Hematopoietic multipotent progenitor cell treated with erythropoietin and hydrocortisone succinate and interleukin-3 and kit ligand, for 15 days (in vitro differentiated cells): ENCODE results near the gene ABCC1.

Experiments used
- DNase-seq: peaks from one replicate; pipeline ENCODE4 v3.0.0-alpha.2; 2015; ENCODE audit warnings: low spot score

The ABCC1 gene

DNA sequence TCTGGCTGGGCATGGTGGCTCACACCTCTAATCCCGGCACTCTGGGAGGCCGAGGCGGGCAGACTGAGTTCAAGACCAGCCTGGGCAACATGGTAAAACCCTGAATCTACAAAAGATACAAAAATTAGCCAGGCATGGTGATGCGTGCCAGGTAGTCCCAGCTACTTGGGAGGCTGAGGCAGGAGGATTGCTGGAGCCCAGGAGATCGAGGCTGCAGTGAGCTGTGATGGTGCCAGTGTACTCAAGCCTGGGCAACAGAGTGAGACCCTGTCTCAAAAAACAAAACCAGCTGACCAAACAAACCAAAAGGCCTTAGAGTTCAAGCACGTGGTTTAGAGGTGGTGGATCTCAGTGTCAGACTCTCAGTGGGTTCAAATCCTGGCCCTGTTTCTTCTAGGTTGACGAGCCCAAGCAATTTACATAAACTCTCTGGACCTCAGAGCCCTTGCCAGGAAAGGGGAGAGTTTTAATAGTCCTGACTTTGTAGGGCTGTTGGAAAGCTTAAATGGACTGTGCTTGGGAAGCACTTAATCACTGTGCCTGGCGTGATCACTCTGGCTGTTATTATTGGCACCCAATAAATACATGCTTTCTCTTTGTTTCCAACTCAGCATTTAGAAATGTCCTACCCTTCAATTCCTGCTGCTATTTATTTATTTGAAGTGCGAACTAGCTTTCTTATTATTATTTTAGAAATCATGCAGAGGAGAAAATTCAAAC lies 44.7 kb downstream of the ABCC1 start:
- no peak for DNase-seq

DNA sequence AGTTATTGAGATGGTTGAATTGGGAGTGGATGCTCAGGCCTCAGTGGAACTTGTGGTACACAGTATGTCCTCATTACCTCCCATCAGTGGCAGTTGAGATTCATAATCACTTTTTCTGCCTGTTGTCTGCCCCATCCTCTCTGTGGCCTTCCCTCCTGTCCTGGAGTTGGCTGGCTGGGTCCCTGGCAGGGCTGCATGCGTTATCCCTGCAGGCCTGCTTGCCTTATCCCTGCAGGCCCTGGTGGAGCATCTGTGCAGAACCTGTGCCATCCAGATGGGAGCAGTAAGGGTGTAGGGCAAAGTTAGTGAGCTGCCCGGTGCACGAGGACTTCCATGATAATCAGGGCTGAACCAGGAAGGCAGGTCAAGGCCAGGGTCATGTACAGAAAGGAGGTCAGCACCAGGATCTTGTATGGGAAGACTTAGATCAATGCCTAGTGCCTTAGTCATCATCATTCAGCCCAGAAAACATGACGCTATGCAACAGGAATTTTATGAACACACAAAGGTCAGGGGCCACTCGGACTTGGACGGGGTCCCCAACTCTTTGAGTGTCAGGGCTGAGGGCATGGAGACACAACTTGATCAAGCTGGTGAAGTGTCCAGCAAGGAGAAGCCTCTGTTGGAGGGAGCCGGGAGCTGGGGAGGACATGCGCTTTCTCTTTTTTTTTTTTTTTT lies 47.2 kb downstream of the ABCC1 start:
- DNase-seq: no peak

DNA sequence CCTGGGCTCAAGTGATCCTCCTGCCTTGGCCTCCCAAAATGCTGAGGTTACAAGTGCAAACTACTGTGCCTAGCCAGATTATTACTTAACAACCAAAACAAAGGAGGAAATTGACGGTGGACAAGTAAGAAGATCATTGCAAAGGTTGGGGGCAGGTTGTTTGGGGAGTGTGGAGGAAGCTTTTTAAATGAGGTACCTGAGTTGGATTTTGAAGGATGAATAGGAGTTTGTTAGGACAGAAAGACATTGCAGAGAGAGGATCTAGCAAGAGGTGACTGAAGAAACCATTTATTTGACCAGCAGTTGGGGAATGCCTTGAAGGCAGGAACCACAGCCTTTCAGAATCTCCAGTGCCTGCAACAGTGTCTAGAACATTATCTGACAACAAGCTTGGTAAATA lies 51.3 kb downstream of the ABCC1 start:
- DNase-seq: no peak

DNA sequence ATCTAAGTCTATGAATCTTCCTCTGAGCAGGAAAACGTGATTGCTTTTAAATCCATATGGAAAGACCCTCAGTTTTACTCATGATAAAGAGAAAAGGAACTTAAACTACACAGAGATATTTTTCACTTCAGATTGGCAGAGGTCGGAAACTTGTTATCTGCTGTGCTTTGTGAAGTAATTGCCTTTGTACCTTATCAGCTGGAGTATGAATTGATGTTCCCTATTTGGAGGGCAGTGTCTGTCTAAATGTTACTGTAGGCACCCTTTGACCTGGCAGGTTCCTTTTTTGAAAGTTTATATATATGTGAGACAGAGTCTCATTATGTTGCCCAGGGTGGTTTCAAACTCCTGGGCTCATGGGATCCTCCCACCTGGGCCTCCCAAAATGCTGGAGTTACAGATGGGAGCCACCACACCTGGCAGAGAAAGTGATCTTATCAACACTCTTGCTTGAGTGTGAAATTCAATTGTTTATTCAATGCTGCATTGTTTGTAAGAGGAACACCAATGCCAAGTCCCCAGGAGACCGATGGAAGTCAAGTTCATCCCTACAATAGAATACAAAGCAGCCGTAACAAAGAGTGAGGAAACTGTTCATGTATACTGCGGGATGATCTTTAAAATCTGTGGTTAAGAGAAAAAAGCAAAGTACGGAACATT lies 52.3 kb downstream of the ABCC1 start:
- DNase-seq: no peak

DNA sequence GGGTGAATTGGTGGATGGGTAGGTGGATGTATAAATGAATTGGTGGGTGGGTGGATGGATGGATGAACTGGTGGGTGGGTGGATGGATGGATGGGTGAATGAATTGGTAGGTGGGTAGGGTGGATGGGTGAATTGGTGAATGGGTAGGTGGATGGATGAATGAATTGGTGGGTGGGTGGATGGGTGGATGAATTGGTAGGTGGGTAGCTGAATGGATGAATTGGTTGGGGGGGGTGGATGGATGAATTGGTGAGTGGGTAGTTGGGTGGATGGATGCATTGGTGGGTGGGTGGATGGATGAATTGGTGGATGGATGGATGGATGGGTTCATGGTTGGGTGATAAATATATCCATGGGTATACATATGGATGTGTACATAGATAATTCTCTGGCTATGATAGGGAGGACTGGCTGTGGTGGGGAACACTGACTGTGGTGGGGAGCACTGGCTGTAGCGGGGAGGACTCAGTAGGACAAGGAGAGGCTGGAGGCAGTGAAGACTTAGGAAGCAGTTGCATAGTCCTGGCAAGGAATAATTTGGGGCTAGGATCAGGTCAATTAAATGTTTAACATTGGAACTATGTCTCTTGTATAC lies 54.4 kb downstream of the ABCC1 start:
- no peak for DNase-seq

DNA sequence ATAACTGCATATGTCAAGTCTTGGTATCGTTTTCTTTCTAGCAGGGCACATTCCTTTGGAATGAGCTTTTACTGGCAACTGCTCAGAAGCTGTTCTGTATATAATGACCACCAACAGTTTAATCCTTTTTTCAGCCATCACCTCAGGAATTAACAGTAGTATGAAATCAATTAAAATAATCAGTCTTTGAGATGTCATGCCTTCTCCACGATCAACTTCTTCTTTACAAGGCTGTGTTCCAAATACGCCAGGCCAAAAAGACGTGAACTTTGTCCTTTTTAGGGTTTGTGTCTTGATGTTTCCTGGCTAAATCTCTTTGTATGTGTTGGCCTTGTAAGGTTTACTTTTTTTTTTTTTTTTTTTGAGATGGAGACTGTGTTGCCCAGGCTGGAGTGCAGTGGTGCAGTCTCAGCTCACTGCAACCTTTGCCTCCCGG lies 54.9 kb downstream of the ABCC1 start:
- no peak for DNase-seq

DNA sequence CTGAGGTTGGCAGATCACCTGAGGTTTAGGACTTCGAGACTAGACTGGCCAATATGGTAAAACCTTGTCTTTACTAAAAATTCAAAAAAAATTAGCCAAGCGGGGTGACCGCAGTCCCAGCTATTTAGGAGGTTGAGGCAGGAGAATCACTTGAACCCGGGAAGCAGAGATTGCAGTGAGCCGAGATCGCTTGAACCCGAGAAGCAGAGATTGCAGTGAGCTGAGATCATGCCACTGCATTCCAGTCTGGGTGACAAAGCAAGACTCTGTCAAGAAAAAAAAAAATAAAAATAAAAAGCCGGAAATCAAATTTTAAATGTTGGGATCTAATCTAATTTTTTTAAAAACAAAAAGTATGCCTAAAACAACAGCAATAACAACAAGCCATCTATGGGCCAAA lies 56.3 kb downstream of the ABCC1 start:
- DNase-seq: no peak

DNA sequence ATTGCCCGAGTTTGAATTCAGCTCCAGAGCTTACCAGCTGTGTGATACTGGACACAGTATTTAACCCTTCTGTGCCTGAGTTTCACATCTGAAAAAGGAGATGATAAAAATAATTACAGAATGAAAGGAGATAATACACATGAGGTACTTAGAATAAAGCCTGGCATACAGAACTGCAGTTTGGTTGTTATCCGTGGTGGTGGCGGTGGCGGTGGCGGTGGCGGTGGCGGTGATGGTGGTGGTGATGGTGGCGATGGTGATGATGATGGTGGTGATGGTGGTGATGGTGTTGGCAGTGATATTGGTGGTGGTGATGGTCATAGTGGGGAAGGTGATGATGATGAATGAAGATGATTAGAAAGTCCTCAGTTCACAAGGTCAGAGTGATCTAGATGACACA lies 57.2 kb downstream of the ABCC1 start:
- no peak for DNase-seq

DNA sequence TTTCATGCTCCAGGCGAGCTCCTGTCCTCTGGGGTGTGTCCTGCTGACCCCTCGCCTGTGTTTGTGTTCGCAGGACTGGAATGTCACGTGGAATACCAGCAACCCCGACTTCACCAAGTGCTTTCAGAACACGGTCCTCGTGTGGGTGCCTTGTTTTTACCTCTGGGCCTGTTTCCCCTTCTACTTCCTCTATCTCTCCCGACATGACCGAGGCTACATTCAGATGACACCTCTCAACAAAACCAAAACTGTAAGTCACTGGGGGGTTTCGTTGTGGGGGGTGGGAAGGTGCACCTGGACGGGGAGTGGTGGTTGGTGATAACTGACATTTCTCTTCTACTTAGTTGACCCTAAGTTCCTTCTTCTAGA lies 58.3 kb downstream of the ABCC1 start:
- DNase-seq: no peak

DNA sequence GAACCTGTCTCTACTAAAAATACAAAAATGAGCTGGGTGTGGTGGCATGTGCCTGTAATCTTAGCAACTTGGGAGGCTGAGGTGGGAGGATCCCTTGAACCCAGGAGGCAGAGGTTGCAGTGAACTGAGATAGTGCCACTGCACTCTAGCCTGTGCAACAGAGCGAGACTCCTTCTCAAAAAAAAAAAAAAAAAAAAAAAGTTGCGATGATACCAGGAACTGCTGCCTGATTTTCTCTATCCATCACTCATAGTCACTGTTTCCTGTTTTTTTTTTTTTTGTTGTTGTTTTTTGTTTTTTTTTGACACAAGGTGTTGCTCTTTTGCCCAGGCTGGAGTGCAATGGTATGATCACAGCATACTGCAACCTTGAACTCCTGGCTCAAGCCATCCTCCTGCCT lies 59.2 kb downstream of the ABCC1 start:
- no peak for DNase-seq

DNA sequence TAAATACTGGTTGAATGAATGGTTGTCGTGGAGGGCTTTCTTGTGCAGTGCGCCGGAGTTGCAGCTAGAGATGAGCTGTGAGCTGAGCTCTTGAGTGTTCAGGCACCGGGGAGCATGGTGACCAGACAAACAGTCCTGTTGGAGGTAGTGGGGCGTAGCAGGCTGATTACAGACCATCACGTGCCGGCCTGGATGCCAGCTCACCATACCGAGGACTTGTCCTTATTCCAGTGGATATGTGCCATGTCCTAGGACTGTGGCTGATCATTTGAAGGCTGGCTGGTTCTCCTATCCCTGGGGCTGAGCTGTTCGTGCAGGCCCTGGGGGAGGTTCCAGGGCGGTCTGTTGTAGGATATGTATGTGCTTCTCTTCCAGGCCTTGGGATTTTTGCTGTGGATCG lies 60.0 kb downstream of the ABCC1 start:
- DNase-seq: no peak

DNA sequence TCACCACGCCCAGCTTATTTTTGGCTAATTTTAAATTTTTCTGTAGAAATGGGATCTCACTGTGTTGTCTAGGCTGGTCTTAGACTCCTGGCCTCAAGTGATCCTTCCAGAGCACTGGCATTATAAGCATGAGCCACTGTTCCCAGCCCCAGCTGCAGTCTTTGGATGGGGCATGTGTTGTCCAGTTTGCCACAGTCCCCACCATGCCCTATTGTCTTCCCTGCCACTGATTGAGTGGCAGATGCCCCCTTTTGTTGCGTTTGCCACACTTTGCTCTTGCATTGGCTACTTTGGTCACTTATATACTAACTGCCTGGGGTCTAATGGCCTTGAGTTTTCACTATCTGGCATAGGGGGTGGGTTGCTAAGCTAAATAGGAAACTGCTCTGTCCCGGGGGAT lies 60.8 kb downstream of the ABCC1 start:
- DNase-seq: no peak

DNA sequence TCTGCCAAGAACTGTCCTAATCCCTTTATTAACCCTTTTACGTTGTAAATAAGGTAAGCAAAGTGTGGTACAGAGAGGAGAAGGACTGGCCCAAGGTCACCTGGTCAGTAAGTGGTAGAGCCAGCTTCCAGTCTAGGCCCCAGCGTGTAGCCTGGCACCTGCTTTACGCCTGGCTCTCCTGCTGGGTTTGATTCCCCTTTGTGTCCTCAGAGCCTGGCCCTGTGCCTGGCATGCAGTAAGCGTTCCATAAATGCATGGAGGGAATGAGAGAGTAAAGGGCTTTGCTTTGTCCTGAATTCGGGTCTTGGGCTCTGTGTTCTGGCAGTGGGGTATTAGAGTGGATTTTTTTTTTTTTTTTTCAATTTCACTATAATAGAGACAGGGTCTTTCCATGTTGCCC lies 62.7 kb downstream of the ABCC1 start:
- DNase-seq: no peak

DNA sequence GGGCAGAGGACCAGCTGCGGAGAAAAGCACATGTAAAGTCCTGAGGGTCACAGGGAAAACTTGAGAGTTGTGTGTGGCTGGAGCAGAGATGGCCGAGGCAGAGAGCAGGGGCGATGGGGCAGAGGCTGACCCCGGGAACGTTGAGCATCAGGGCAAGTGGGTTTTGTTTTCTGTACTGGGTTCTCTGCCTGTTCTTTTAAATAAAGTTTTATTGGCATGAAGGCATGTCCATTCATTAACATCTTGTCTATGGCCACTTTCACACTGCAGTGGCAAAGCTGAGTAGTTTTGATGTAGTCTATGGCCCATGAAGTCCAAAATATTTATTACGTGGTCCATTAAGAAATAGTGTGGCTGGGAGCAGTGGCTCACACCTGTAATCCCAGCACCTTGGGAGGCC lies 64.4 kb downstream of the ABCC1 start:
- DNase-seq: no peak

DNA sequence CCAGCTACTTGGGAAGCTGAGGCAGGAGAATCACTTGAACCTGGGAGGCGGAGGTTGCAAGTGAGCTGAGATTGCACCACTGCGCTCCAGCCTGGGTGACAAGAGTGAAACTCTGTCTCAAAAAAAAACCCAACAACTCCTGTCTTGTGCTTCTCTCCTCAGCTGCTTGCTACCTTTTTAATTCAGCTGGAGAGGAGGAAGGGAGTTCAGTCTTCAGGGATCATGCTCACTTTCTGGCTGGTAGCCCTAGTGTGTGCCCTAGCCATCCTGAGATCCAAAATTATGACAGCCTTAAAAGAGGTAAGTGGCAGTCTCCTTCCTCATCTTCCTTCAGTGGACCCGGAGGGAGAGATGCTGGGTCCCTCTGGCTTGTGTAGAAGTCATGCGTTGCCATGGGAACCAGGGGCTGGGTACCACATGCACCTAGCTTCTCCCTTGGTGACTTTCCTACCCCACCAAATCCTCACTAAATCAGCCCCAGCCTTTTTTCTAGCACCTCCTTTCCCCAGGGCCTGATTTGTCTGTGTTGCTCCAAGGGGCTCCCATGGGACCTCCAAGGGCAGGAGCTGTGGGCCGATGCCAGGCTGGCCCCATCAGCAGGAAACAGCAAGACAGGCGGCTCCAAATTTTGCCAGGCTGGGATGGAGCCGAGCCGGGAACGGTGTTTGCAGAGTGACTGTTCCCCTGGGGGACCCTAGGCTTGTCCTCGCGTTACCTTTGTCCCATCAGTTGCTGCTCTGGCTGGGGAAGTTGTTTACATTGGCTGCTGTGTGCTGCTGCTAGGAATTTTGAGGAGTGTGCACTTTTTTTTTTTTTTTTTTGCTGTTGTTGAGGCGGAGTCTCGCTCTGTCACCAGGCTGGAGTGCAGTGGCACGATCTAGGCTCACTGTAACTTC lies 65.2 kb downstream of the ABCC1 start:
- no peak for DNase-seq

DNA sequence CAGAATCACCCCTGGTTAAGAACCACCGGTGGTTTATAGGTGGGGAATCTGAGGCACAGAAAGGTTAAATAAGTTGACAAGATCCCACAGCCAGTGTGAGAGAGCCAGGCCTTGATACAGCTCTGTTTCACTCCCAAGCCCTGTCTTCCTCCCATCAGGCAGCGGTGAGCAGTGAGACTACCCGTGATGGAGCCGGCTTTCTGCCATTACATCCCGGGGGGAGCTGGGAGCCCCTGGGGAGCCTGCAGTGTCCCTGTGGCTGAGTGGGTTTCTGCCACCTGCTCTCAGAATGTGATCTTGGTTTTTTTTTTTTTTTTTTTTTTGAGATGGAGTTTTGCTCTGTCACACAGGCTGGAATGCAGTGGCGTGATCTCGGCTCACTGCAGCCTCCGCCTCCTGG lies 66.4 kb downstream of the ABCC1 start:
- no peak for DNase-seq

DNA sequence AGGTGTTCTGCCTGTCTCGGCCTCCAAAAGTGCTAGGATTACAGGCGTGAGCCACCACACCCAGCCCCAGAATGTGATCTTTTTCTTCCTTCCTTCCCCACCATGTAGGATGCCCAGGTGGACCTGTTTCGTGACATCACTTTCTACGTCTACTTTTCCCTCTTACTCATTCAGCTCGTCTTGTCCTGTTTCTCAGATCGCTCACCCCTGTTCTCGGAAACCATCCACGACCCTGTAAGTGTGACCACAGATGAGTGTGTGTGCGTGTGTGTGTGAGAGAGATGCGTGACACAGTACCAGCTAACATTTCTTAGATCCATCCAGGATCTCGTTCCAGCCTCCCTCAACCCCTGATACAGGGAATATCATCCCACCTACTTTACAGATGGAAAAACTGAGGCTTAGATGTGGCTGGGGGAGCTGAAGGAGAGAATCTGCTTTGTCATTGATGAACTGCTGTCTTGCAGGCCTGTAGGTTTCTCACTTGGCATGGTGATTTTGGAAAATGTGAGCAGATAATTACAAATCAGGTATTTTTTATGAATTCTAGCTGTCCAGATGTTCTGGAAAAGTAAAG lies 67.1 kb downstream of the ABCC1 start:
- no peak for DNase-seq

DNA sequence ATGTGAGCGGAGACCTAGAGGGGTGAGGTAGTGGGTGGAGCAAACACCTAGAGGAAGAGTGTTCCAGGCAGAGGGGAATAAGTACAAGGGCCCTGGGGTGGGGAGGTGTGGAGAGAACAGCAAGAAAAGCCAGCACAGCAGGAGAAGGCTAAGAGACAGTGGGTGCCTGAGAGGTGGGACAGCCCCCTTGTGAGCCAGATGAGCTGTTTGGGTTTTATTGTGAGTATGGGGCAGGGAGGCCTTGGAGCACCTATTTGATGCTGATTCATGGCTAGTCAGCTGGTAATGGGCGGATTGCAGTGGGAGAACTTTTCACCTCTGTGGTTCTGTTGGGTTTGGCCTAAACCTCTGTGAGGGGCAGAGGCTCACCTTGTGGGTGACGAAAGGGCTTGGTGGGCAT lies 68.4 kb downstream of the ABCC1 start:
- no peak for DNase-seq

DNA sequence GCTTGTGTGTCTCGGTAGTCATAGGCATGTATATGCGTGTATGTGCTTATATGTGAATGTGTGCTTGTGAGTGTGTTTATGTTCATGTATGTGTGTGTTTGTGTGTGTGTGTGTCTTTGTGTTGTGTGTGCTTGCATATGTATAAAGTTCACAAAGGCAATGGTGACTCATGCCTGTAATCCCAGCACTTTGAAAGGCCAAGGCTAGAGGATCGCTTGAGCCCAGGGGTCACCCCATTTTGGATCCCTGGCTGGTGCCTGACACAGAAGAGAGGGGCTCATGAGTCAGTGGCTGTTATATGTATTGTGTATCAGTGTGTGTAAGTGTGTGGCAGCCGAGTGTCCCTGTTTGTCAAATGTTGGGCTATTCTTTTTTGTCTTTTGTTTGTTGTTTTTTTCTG lies 69.3 kb downstream of the ABCC1 start:
- no peak for DNase-seq

DNA sequence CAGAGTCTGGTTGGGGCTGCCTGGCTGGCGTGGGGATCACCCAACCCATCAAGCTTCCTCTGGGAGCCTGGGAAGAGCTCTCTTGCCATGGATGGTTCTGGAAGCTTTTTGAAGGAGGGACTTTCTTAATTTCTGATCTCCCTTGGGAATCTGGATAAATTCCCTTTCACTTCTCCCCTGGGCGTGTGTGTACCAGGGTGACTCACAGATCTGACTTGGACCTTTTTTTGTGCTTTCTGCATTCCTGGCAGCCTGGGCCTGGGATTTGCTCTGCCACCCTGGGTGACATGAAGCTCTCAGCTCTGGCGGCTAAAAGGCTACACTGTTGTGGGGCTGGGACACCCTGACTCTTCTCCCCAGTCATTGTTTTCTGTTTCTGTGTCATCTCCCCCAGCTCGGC lies 70.1 kb downstream of the ABCC1 start:
- DNase-seq: no peak

DNA sequence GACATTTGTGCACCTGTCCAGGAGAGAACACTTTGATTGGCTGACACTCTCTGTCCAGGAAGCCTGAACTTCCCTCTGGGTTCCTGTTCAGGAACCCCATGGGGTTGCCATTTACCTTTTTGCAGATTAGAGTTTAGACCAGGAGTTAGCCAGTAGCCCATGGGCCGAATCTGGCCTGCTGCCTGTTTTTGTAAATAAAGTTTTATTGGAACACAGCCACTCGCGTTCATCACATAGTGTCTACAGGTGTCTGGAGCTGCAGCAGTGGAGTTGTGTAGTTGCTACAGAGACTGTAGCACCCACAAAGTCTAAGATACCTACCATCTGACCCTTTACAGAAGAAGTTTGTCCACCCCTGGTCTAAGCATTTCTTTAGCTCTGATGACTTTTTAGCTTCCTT lies 70.9 kb downstream of the ABCC1 start:
- DNase-seq: no peak

DNA sequence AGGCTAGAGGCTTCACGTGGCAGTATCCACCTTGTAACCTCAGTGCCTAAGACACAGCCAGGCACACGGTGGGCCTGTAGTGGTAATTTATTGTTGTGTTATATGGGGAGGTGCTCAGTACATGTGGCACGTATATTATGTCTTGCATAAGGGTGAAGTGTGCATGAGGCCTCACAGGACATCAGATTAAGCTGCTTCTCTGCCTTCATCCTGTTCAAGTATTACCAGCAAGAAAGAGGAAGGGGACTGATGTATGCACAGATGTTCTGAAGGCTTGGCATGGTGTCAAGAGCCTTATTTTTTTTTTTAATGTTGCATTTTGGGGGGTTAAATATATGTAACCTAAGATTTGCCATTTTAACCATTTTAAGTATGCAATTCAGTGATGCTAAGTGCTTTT lies 71.6 kb downstream of the ABCC1 start:
- no peak for DNase-seq
